ENCODE results near the gene FAM83F.

Gene FAM83F

DNA sequence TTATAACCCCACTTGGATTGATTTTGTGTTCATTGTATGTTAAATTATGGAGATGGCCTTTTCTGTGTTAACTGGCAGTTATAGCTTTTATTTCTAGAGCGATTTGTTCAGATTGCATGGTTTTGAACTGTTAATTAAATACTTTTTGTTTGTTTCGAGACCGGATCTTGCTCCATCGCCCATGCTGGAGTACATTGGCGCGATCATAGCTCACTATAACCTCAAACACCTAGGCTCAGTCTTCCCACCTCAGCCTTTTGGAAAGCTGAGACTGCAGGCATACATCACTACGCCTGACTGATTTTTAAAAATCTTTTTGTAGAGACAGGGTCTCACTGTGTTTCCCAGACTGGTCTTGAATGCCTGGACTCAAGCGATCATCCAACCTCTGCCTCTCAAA is 77.0 kb downstream of the FAM83F start:
- FAIRE-seq: no peak

DNA sequence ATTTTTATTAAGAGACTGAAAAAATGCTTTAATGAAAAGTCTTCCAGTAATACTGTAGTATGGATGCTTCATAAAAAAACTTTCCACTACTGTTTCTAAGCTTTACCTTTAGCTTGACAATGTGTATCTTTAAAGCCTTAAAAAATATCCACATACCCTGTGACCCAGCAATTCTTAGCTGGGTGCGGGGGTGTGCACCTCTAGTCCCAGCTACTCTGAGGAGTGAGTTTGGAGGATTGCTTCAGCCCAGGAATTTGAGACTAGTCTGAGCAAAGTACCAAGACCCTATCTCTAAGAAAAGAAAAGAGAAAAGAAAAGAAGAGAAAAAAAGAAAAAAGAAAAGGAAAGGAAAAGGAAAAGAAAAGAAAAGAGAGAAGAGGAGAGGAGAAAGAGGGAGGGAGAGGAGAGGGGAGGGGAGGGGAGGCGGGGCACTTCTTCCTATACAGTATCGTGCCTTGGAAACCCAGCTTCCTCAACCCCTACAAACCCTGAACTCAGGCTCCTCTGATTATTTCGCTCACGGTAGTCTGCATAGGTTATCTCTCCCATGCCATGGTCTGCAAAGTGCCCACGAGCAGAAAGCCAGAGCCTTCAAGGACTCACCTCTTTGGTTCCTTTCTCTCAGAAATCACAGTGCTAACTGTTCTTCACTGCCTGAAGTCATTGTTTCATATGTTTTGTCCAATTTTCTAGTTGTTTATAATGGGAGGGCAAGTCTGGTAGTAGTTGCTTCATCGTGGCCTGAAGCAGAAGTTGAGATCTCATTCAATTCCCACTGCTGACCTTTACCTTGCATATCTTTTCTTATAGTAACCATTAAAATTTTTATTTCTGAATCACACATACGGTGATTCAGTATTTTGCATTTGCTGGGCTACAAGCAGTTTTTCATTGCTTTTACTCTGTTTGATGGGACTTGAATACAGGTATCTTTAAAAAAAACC is 82.2 kb downstream of the FAM83F start:
- no peak for FAIRE-seq

DNA sequence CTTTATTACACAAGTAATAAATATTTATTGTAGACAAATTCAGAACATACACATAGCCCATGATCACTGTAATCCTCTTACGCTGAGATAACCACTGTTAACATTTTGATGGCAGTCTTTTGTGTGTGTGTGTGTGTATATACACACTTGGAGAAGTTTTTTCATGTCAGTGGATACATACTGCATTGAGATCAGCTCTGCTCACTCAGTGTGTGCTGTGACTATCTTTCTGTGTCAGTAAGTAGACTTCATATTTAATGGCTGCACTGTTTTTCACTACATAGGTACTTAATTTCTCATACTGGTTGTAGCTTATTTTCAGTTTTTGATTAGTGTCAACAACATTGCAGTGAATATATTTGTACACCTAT is 82.9 kb downstream of the FAM83F start:
- FAIRE-seq: no peak

DNA sequence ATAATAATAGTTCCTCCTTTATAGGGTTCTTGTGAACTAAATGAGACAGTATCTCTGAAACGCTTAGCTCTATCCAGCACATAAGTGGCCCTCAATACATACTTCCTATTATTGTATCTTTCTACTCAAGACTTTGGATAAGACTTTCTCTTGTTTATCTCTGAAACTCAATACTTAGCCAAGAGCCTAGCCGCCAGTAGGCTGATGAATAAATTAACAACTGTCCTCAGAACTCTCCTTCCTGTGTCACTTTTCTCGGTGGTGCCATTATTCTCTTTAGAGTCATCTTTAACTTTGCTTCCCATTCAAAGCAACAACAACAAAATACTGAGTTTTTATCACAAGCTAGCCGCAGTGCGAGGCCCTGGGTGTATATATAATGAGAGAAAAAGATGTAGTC is 86.9 kb downstream of the FAM83F start:
- FAIRE-seq: no peak

- FAIRE-seq: no peak
These were observed 87.4 kb downstream of the FAM83F start for GRCh38 chr22:40082184-40082583.

DNA sequence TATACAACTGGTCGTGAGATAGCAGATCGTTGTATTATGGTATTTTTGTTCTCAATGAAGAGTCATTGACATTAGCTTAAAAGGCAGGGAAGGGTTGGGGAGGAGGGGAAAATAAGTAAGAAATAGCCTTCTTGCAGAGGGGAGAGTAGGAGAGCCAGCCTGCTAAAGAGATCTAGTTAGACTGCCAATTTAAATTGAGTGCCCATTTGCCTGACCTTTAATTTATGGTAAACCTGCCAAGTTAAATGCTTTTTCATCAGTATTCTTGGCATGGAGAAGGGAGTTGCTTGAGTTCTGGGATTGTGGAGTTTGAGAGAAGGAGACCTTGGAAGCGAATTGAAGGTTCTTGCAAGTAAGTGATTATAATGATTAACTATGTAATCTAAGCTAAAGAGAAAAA is 89.0 kb downstream of the FAM83F start:
- FAIRE-seq: no peak

- FAIRE-seq: no peak
These were observed 89.5 kb downstream of the FAM83F start for GRCh38 chr22:40084246-40084645.

DNA sequence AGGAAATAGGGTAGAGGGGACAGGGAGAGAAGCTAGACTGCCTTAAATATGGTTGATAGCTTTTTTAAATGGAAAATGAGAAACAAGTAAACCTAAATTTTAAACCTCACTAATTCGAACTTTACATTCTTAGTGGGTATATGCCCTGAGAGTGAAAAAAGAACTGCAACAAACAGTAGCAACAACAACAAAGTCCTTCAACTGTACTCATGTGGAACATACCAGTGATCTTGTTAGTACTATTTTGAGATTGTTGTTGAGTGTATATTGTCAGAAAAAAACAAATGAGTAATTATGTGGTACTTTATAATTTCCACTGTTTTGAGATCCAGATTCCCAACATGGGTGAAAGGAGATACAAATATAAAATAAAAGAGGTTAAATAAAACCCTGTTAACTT is 94.1 kb downstream of the FAM83F start:
- FAIRE-seq: no peak
